Measurements from ENCODE around the gene KIR3DL1.
"Not testable (repeated sequence)": the region's sequence is repeated elsewhere in the genome, so short reads cannot be mapped to it uniquely, and the experiment has no call there.

The KIR3DL1 gene

GRCh38 chr19:54777851-54778250 lies 38.4 kb upstream of the KIR3DL1 start:
- H2AFZ ChIP-seq (ENCODE audit: low read length); DNase-seq; H3K36me3 ChIP-seq (replicated peaks; ENCODE audit: insufficient read depth, low read length); H4K20me1 ChIP-seq (ENCODE audit: insufficient read depth, low read length); H3K9me3 ChIP-seq (replicated peaks; ENCODE audit: insufficient read depth, low read length); H3K4me2 ChIP-seq (ENCODE audit: low read depth, low read length); H3K27ac ChIP-seq (ENCODE audit: low read length); H3F3A ChIP-seq (ENCODE audit: insufficient read depth, low read length); H3K4me3 ChIP-seq (ENCODE audit: low read length); H3K79me2 ChIP-seq (ENCODE audit: low read length); H3K4me1 ChIP-seq (ENCODE audit: low read length); H3K9me2 ChIP-seq (replicated peaks; ENCODE audit: insufficient read depth, low read length); H3K9ac ChIP-seq (ENCODE audit: low read length): not testable (repeated sequence)
- H3K27me3 ChIP-seq (replicated peaks; ENCODE audit: insufficient read depth, low read length) = peaks cover 14% of the 10 kb centered on the region

- H3K9me3 ChIP-seq (replicated peaks; ENCODE audit: insufficient read depth, low read length); H3K27ac ChIP-seq (ENCODE audit: low read length); H3F3A ChIP-seq (ENCODE audit: insufficient read depth, low read length); H2AFZ ChIP-seq (ENCODE audit: low read length); H3K4me3 ChIP-seq (ENCODE audit: low read length); H3K4me1 ChIP-seq (ENCODE audit: low read length); DNase-seq; H3K9me2 ChIP-seq (replicated peaks; ENCODE audit: insufficient read depth, low read length); H3K9ac ChIP-seq (ENCODE audit: low read length); H3K79me2 ChIP-seq (ENCODE audit: low read length); H3K36me3 ChIP-seq (replicated peaks; ENCODE audit: insufficient read depth, low read length); H4K20me1 ChIP-seq (ENCODE audit: insufficient read depth, low read length); H3K4me2 ChIP-seq (ENCODE audit: low read depth, low read length): not testable (repeated sequence)
- H3K27me3 ChIP-seq (replicated peaks; ENCODE audit: insufficient read depth, low read length) = peaks cover 14% of the 10 kb centered on the region
Measured at GRCh38 chr19:54778896-54779295, 37.4 kb upstream of the KIR3DL1 start.

- H2AFZ ChIP-seq (ENCODE audit: low read length); H3K9ac ChIP-seq (ENCODE audit: low read length); H3K4me2 ChIP-seq (ENCODE audit: low read depth, low read length); H3F3A ChIP-seq (ENCODE audit: insufficient read depth, low read length); H3K9me2 ChIP-seq (replicated peaks; ENCODE audit: insufficient read depth, low read length); H3K27ac ChIP-seq (ENCODE audit: low read length); H3K79me2 ChIP-seq (ENCODE audit: low read length); H3K4me1 ChIP-seq (ENCODE audit: low read length); H3K36me3 ChIP-seq (replicated peaks; ENCODE audit: insufficient read depth, low read length); H3K9me3 ChIP-seq (replicated peaks; ENCODE audit: insufficient read depth, low read length); H4K20me1 ChIP-seq (ENCODE audit: insufficient read depth, low read length); H3K4me3 ChIP-seq (ENCODE audit: low read length); DNase-seq: not testable (repeated sequence)
- peaks cover 18% of the 10 kb centered on the region for H3K27me3 ChIP-seq (replicated peaks; ENCODE audit: insufficient read depth, low read length)
Measured at GRCh38 chr19:54782916-54783315, 33.4 kb upstream of the KIR3DL1 start.

GRCh38 chr19:54786091-54786723 lies 30.1 kb upstream of the KIR3DL1 start:
- not testable (repeated sequence) for H3K9me3 ChIP-seq (replicated peaks; ENCODE audit: insufficient read depth, low read length); H3K27ac ChIP-seq (ENCODE audit: low read length); H3K9me2 ChIP-seq (replicated peaks; ENCODE audit: insufficient read depth, low read length); H3K4me2 ChIP-seq (ENCODE audit: low read depth, low read length); H2AFZ ChIP-seq (ENCODE audit: low read length); H3K9ac ChIP-seq (ENCODE audit: low read length); DNase-seq; H3K4me3 ChIP-seq (ENCODE audit: low read length); H4K20me1 ChIP-seq (ENCODE audit: insufficient read depth, low read length); H3K79me2 ChIP-seq (ENCODE audit: low read length); H3K4me1 ChIP-seq (ENCODE audit: low read length); H3F3A ChIP-seq (ENCODE audit: insufficient read depth, low read length); H3K36me3 ChIP-seq (replicated peaks; ENCODE audit: insufficient read depth, low read length)
- H3K27me3 ChIP-seq (replicated peaks; ENCODE audit: insufficient read depth, low read length) = peaks cover 14% of the 10 kb centered on the region

GRCh38 chr19:54788154-54788553 lies 28.1 kb upstream of the KIR3DL1 start:
- not testable (repeated sequence) for H3F3A ChIP-seq (ENCODE audit: insufficient read depth, low read length); H3K9me2 ChIP-seq (replicated peaks; ENCODE audit: insufficient read depth, low read length); H3K4me2 ChIP-seq (ENCODE audit: low read depth, low read length); H3K9ac ChIP-seq (ENCODE audit: low read length); H3K79me2 ChIP-seq (ENCODE audit: low read length); H3K4me3 ChIP-seq (ENCODE audit: low read length); H3K4me1 ChIP-seq (ENCODE audit: low read length); DNase-seq; H2AFZ ChIP-seq (ENCODE audit: low read length); H3K9me3 ChIP-seq (replicated peaks; ENCODE audit: insufficient read depth, low read length); H3K27ac ChIP-seq (ENCODE audit: low read length); H3K36me3 ChIP-seq (replicated peaks; ENCODE audit: insufficient read depth, low read length); H4K20me1 ChIP-seq (ENCODE audit: insufficient read depth, low read length)
- H3K27me3 ChIP-seq (replicated peaks; ENCODE audit: insufficient read depth, low read length) = peaks cover 19% of the 10 kb centered on the region

GRCh38 chr19:54790711-54791110 lies 25.6 kb upstream of the KIR3DL1 start:
- Histone ChIP-seq H3K9me2 (replicated peaks; ENCODE audit: insufficient read depth, low read length) (no peaks in the 10 kb centered on the region), H3K4me2 (ENCODE audit: low read depth, low read length) (no peak overlapping the region), H3K27me3 (replicated peaks; ENCODE audit: insufficient read depth, low read length) (peaks cover 9% of the 10 kb centered on the region), H3F3A (ENCODE audit: insufficient read depth, low read length) (no peaks in the 10 kb centered on the region), H3K4me3 (ENCODE audit: low read length) (no peak overlapping the region), H3K27ac (ENCODE audit: low read length) (no peak overlapping the region), H3K79me2 (ENCODE audit: low read length) (no peaks in the 10 kb centered on the region), H3K36me3 (replicated peaks; ENCODE audit: insufficient read depth, low read length) (no peaks in the 10 kb centered on the region), H3K9me3 (replicated peaks; ENCODE audit: insufficient read depth, low read length) (no peaks in the 10 kb centered on the region), H4K20me1 (ENCODE audit: insufficient read depth, low read length) (no peaks in the 10 kb centered on the region), H3K4me1 (ENCODE audit: low read length) (0 out of 2 replicates have a peak, but pooled peaks cover 3% of the 10 kb centered on the region), H2AFZ (ENCODE audit: low read length) (no peak overlapping the region), H3K9ac (ENCODE audit: low read length) (no peak overlapping the region)
- no peak for DNase-seq
- TF ChIP-seq EZH2 (optimal IDR thresholded peaks at IDR 0.05; ENCODE audit: low read depth, low read length) (no peak), CTCF (IDR thresholded peaks at IDR 0.05; ENCODE audit: low read length) (no peak), EZH2phosphoT487 (IDR thresholded peaks at IDR 0.05; ENCODE audit: low read length) (no peak)
